SU-DHL-6 (cell line): ENCODE results near the gene TMEM9.

ENCODE experiments used
- H2AFZ ChIP-seq: fragments of 200-600 bp; sonication (generic); 2 replicates; pipeline ENCODE4 v1.6.1; 2014; ENCODE audit warnings: low read depth, mild to moderate bottlenecking, moderate library complexity, mixed read lengths, antibody characterized with exemption, low read length; ENCODE audit not compliant: severe bottlenecking
- H3F3A ChIP-seq: fragments of 200-600 bp; shearing (Covaris generic); 2 replicates; pipeline ENCODE4 v1.6.0; 2016; ENCODE audit warnings: antibody characterized with exemption, mild to moderate bottlenecking; ENCODE audit not compliant: insufficient read depth
- H3K27ac ChIP-seq: fragments of 200-600 bp; sonication (generic); 2 replicates; pipeline ENCODE4 v1.5.1; 2016; ENCODE audit warnings: low read depth, mild to moderate bottlenecking, low read length, moderate library complexity, mixed read lengths
- H3K27me3 ChIP-seq: fragments of 200-600 bp; sonication (generic), shearing (Covaris generic); 2 replicates; pipeline ENCODE4 v1.6.0; 2014; ENCODE audit warnings: mild to moderate bottlenecking, low read length
- H3K36me3 ChIP-seq: fragments of 200-600 bp; sonication (generic); 2 replicates; pipeline ENCODE4 v1.6.1; 2014; ENCODE audit warnings: mild to moderate bottlenecking, low read length, mixed read lengths
- H3K4me2 ChIP-seq: fragments of 300-600, 200-600 bp; shearing (Covaris generic), sonication (generic); 2 replicates; pipeline ENCODE4 v1.6.0; 2014; ENCODE audit warnings: low read length, low read depth, mild to moderate bottlenecking; ENCODE audit not compliant: poor library complexity, severe bottlenecking
- H3K4me3 ChIP-seq: fragments of 200-600 bp; sonication (generic); 2 replicates; pipeline ENCODE4 v1.5.1; 2014; ENCODE audit warnings: antibody characterized with exemption, low read length, mild to moderate bottlenecking, mixed read lengths; ENCODE audit not compliant: insufficient read depth, poor library complexity, severe bottlenecking
- H3K79me2 ChIP-seq: fragments of 200-600 bp; sonication (generic); 2 replicates; pipeline ENCODE4 v1.6.1; 2014; ENCODE audit warnings: mild to moderate bottlenecking, low read length, moderate library complexity; ENCODE audit not compliant: insufficient read depth
- H3K9ac ChIP-seq: fragments of 200-600 bp; sonication (generic); 2 replicates; pipeline ENCODE4 v1.7.0; 2014; ENCODE audit warnings: mild to moderate bottlenecking, low read length
- H3K9me2 ChIP-seq: fragments of 200-600 bp; sonication (generic); replicated peaks from 2 replicates; pipeline ENCODE4 v1.6.1; 2014; ENCODE audit warnings: low read length; ENCODE audit not compliant: insufficient read depth
- H3K9me3 ChIP-seq: fragments of 200-600 bp; sonication (generic); 2 replicates; pipeline ENCODE4 v1.6.1; 2014; ENCODE audit warnings: low read length, mixed read lengths; ENCODE audit not compliant: insufficient read depth
- H4K20me1 ChIP-seq: fragments of 200-600 bp; sonication (generic); 2 replicates; pipeline ENCODE4 v1.6.1; 2014; ENCODE audit warnings: low read depth, mild to moderate bottlenecking, antibody characterized with exemption, low read length, moderate library complexity, mixed read lengths
- EZH2phosphoT487 ChIP-seq: fragments of 200-600 bp; sonication (generic), shearing (Covaris generic); conservative IDR thresholded peaks from 2 replicates; pipeline ENCODE4 v1.6.1; 2018; ENCODE audit warnings: mild to moderate bottlenecking, antibody characterized with exemption, low read length, moderate library complexity, mixed read lengths
- TF ChIP-seq, protein P1 (sequence below): fragments of 200-600 bp; sonication (generic); IDR thresholded peaks from one replicate; pipeline ENCODE4 v1.5.1; 2017; ENCODE audit warnings: antibody characterized with exemption, mild to moderate bottlenecking, low read length, moderate library complexity; ENCODE audit not compliant: insufficient read depth, poor library complexity, severe bottlenecking

TMEM9 gene

DNA sequence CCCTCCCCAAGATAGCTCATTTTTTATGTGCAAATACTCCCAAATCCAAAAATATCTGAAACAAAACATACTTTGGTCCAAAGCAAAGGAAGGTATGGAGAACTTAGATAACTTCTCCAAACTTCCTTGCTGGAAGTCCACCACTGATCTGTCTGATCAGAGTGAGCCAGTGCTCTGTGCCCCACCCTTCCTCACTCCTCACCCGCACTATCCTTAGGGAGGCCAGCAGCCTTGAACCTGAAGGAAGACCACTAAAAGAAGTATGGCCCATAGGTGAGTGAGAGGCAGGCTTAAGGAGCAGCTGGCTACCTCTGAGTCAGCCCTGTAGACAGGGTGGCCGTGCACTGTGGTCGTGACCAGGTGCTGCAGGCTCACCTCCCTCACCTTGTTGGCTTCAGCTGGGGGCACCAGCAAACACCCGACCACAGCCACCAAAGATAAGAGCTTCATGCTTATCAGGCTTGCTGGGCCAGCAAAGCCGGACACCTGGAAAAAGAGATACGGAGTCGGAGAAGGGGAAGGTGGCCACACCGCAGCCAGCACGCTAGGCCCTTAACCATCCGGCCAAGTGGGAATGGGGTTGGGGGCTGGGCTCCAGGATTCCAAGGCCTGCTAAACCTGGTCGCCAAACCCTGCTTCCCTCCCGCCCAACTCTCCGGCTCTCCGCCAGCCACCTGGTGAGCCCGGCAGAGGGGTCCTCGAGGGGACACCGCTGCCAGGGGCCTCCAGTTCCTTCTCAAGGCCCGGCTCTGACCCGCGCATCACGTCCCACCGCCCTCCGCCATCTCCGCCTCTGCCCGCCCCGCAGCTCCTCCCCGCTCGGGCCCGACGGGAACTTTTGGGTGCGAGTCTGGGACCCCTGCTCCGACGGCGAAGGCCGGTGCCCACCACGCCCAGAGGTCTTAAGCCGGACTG, 543 bp downstream of the TMEM9 start:
- TF ChIP-seq, protein P1, sequence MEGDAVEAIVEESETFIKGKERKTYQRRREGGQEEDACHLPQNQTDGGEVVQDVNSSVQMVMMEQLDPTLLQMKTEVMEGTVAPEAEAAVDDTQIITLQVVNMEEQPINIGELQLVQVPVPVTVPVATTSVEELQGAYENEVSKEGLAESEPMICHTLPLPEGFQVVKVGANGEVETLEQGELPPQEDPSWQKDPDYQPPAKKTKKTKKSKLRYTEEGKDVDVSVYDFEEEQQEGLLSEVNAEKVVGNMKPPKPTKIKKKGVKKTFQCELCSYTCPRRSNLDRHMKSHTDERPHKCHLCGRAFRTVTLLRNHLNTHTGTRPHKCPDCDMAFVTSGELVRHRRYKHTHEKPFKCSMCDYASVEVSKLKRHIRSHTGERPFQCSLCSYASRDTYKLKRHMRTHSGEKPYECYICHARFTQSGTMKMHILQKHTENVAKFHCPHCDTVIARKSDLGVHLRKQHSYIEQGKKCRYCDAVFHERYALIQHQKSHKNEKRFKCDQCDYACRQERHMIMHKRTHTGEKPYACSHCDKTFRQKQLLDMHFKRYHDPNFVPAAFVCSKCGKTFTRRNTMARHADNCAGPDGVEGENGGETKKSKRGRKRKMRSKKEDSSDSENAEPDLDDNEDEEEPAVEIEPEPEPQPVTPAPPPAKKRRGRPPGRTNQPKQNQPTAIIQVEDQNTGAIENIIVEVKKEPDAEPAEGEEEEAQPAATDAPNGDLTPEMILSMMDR, result no peak
- no peak for TF ChIP-seq EZH2phosphoT487
- H3K79me2 ChIP-seq, result no peaks in the 10 kb centered on the region
- peak overlapping the region; percentile 67 for H3K9ac ChIP-seq
- H3F3A ChIP-seq, result no peaks in the 10 kb centered on the region
- H3K27me3 ChIP-seq, result no peaks in the 10 kb centered on the region
- H3K9me3 ChIP-seq, result no peaks in the 10 kb centered on the region
- peak overlapping the region; percentile 73 for H3K4me3 ChIP-seq
- no peaks in the 10 kb centered on the region for H4K20me1 ChIP-seq
- peak overlapping the region; percentile 87 for H2AFZ ChIP-seq
- no peak overlapping the region for H3K27ac ChIP-seq
- no peaks in the 10 kb centered on the region for H3K36me3 ChIP-seq
- no peaks in the 10 kb centered on the region for H3K9me2 ChIP-seq
- peak overlapping the region; percentile 72 for H3K4me2 ChIP-seq

DNA sequence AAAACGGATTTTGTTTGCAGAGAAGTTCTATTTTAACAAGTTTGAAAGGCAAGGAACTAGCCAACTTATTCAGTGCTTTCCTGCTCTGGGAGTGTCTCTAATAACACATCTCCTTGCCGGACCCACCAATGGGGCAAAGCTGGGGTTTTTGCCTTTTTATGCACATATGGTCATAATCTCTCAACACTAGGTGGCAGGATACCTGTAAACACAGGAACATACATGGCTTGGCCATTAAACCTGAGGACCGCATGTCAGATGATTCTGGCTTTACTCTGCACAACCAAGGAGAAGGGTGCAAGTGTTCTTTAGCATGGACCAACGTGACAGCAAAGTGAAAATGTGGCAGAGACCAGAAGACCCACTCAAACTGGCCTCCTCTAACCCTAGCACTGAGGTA, 4.9 kb downstream of the TMEM9 start:
- no peaks in the 10 kb centered on the region for H4K20me1 ChIP-seq
- H3K9me2 ChIP-seq, result no peaks in the 10 kb centered on the region
- no peak overlapping the region for H3K4me3 ChIP-seq
- no peak overlapping the region for H3K9ac ChIP-seq
- no peak overlapping the region for H3K4me2 ChIP-seq
- no peaks in the 10 kb centered on the region for H3K27me3 ChIP-seq
- no peak overlapping the region for H2AFZ ChIP-seq
- TF ChIP-seq, protein P1, result peak; percentile 59
- TF ChIP-seq EZH2phosphoT487, result no peak
- no peaks in the 10 kb centered on the region for H3K79me2 ChIP-seq
- H3F3A ChIP-seq, result no peaks in the 10 kb centered on the region
- H3K36me3 ChIP-seq, result no peaks in the 10 kb centered on the region
- no peaks in the 10 kb centered on the region for H3K9me3 ChIP-seq
- no peak overlapping the region for H3K27ac ChIP-seq

DNA sequence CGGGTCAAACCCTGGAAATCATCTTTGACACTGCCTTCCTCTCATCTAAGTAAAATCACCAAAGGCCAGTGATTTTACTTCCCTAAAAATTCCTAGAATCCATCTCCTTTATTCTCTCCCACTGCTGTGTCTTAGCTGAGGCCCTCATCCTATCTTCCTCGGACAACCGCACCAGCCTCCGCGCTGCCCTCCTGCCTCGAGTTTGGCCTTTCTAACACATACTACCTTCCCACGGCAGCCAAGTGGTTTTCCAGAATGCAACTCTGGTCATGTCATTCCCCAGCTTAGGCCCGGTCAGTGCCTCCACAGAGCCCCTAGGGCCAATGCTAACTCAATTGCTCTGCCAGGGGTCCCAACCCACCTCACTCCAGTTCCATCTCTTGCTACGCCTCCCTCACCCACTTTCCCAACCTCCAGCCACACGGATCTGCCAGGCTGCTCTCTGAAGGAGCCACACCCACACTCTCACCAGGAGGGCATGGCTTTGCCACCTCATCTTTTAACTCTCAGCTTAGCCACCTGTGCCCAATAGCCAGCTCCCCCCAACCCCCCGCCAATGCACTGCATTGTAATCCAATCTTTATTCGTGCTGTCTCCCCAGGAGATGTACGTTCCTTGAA, 6.8 kb downstream of the TMEM9 start:
- Histone ChIP-seq H3K79me2 (no peaks in the 10 kb centered on the region), H4K20me1 (no peaks in the 10 kb centered on the region), H3F3A (no peaks in the 10 kb centered on the region), H3K9me3 (no peaks in the 10 kb centered on the region), H3K27ac (no peak overlapping the region), H3K27me3 (no peaks in the 10 kb centered on the region), H3K9me2 (no peaks in the 10 kb centered on the region), H3K9ac (no peak overlapping the region), H3K4me2 (no peak overlapping the region), H3K36me3 (no peaks in the 10 kb centered on the region), H2AFZ (no peak overlapping the region), H3K4me3 (no peak overlapping the region)
- no peak for TF ChIP-seq EZH2phosphoT487
